DOHH2 (cell line): ENCODE data around the gene USP30.

Experiments used
- CTCF ChIP-seq: fragments of 200-600 bp; sonication (generic); IDR thresholded peaks from one replicate; pipeline ENCODE4 v1.5.1; 2014; ENCODE audit warnings: antibody characterized with exemption, mild to moderate bottlenecking, low read depth, low read length; ENCODE audit not compliant: poor library complexity, severe bottlenecking
- EZH2phosphoT487 ChIP-seq: fragments of 200-600 bp; sonication (generic); IDR thresholded peaks from 2 replicates; pipeline ENCODE4 v1.6.1; 2017; ENCODE audit warnings: borderline replicate concordance, mild to moderate bottlenecking, antibody characterized with exemption, low read length, moderate library complexity, mixed read lengths

- no peak for TF ChIP-seq CTCF
- TF ChIP-seq EZH2phosphoT487: no peak
Observed at GRCh38 chr12:109087250-109087649, 34.9 kb downstream of the USP30 start.
